ENCODE measurements around the gene ARHGAP15. TPM values are rescaled to one million over a fixed set of nuclear protein-coding genes. Genes with fewer than 3 reads are reported as not detected.
A peak's percentile ranks its signal among the peaks of the same experiment; 100 is the strongest.

ARHGAP15 gene
- total and polyA plus RNA-seq, 3 experiments from 2014 or later = 41.3 to 328 (median 41.4) TPM

DNA sequence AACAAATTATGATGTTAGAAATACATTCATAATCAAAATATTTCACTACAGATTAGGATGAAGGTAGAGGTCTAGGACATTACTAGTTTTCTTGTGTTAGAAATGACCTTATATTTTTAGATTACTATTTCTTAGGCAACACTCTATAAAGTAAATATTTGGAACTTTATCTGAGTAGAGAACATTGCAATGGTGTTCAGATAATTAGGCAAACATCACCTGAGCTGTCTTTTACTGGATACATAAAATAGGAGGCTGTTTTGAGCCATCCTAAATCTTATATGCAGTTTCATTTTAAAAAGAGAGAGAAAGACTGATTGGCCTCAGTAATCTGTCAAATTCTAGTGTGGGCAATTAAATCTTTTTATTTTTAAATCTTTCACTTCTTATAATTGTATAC lies 304.6 kb downstream of the ARHGAP15 start:
- peaks cover 53 to 62% (median 59%) of the 10 kb centered on the region in 3 donors for H3K4me1 Mint-ChIP-seq
- H3K4me1 ChIP-seq (ENCODE audit: insufficient read depth, low read length) = no peaks in the 10 kb centered on the region
- H3K27ac ChIP-seq (ENCODE audit: low read depth, low read length) = no peak overlapping the region
- no peak overlapping the region for H3K4me3 Mint-ChIP-seq
- H3K27me3 Mint-ChIP-seq = no peaks in the 10 kb centered on the region
- no peaks in the 10 kb centered on the region for H3K27me3 ChIP-seq (ENCODE audit: insufficient read depth, low read length, poor library complexity, severe bottlenecking)
- H3K4me3 ChIP-seq (ENCODE audit: low read length) = no peak overlapping the region
- H3K27ac Mint-ChIP-seq = peak overlapping the region in 1 of 8 donors; percentile 31
- ChIA-PET POLR2A (no interaction called here), CTCF (no interaction called here)
- H3K9me3 ChIP-seq (ENCODE audit: low read length) = no peaks in the 10 kb centered on the region
- peaks cover 11% of the 10 kb centered on the region for H3K36me3 ChIP-seq (ENCODE audit: insufficient read depth, low read length)
- peaks cover 4 to 34% (median 4%) of the 10 kb centered on the region in 3 donors for H3K36me3 Mint-ChIP-seq
- no peak for DNase-seq
- H3K9me3 Mint-ChIP-seq = no peaks in the 10 kb centered on the region

DNA sequence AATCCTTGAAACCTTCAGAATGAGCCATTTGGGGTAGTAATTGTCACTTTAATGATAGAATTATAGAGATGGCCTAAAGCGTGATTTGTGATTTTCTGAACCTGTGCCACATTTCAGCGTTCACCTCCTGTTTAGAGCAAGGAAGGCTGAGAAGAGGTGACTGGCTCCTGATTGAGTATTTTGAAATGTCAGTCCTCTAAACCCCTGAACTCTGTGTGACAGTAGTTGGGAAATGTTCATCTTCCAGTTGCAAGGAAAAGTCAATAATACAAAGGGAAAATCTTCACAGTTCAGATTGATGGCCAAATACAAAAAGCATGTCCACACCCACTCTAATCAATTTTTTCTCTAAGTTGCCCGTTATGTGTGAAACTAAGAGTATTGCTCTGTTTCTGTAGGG lies 305.2 kb downstream of the ARHGAP15 start:
- no peaks in the 10 kb centered on the region for H3K9me3 ChIP-seq (ENCODE audit: low read length)
- H3K4me1 ChIP-seq (ENCODE audit: insufficient read depth, low read length) = no peaks in the 10 kb centered on the region
- H3K27me3 ChIP-seq (ENCODE audit: insufficient read depth, low read length, poor library complexity, severe bottlenecking) = no peaks in the 10 kb centered on the region
- CTCF ChIA-PET = no interaction called here
- Mint-ChIP-seq H3K27me3 (no peaks in the 10 kb centered on the region), H3K36me3 (peaks cover 4 to 37% (median 4%) of the 10 kb centered on the region in 3 donors), H3K9me3 (no peaks in the 10 kb centered on the region), H3K4me1 (peaks cover 47 to 56% (median 53%) of the 10 kb centered on the region in 3 donors), H3K27ac (peak overlapping the region in 4 of 8 donors; percentile 6 to 38 (median 22)), H3K4me3 (no peak overlapping the region)
- peaks cover 11% of the 10 kb centered on the region for H3K36me3 ChIP-seq (ENCODE audit: insufficient read depth, low read length)
- H3K27ac ChIP-seq (ENCODE audit: low read depth, low read length) = no peak overlapping the region
- no peak overlapping the region for H3K4me3 ChIP-seq (ENCODE audit: low read length)
- POLR2A ChIA-PET = no interaction called here
- DNase-seq = no peak

DNA sequence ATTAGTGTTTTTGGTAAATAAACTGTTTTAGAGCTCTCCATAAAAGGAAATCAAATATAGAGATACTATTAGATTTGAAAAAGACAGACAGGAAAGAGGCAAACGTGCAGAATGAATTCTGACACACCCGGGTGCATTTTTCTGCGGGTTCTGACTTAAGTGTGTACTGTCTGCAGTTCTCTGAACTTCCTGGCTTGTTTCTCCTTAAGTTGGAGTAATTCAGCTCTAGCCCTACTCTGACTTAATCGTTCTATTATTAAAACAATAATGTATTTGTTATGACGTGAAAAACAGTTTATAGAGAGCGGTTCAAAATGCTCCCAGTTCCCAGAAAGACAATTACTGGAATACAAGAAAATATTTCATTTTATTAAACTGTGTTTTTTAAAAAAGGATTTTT lies 305.9 kb downstream of the ARHGAP15 start:
- Histone ChIP-seq H3K4me3 (ENCODE audit: low read length) (no peak overlapping the region), H3K27ac (ENCODE audit: low read depth, low read length) (no peak overlapping the region), H3K4me1 (ENCODE audit: insufficient read depth, low read length) (no peaks in the 10 kb centered on the region), H3K36me3 (ENCODE audit: insufficient read depth, low read length) (peaks cover 11% of the 10 kb centered on the region), H3K9me3 (ENCODE audit: low read length) (no peaks in the 10 kb centered on the region), H3K27me3 (ENCODE audit: insufficient read depth, low read length, poor library complexity, severe bottlenecking) (no peaks in the 10 kb centered on the region)
- Mint-ChIP-seq H3K4me3 (no peak overlapping the region), H3K27me3 (no peaks in the 10 kb centered on the region), H3K9me3 (no peaks in the 10 kb centered on the region), H3K4me1 (peaks cover 40 to 54% (median 49%) of the 10 kb centered on the region in 3 donors), H3K27ac (peak overlapping the region in 1 of 8 donors; percentile 29), H3K36me3 (peaks cover 4 to 41% (median 8%) of the 10 kb centered on the region in 3 donors)
- ChIA-PET POLR2A (no interaction called here), CTCF (no interaction called here)
- no peak for DNase-seq

DNA sequence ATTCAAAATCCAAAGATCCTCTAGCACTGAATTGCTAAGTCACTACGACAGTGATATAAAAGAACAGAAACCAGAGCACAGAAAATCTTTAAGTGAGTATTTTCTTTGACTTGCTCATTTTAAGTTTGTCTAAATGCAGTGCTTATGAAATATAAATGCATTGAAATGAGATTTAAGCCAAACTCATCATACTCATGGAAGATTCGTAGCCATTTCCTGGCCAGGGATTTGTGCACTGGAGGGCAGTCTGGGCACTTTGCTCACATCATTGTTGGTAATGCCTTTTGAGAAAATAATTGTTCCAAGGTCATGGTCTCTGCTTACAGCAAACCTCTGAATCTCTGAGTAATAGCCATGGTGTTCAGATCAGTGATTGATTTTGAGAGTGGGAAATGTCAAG lies 307.7 kb downstream of the ARHGAP15 start:
- Mint-ChIP-seq H3K4me3 (no peak overlapping the region), H3K36me3 (peaks cover 4 to 56% (median 13%) of the 10 kb centered on the region in 3 donors), H3K4me1 (peaks cover 34 to 45% (median 42%) of the 10 kb centered on the region in 3 donors), H3K27ac (no peak overlapping the region), H3K27me3 (peaks cover 0 to 2% of the 10 kb centered on the region in 2 donors), H3K9me3 (no peaks in the 10 kb centered on the region)
- no peaks in the 10 kb centered on the region for H3K27me3 ChIP-seq (ENCODE audit: insufficient read depth, low read length, poor library complexity, severe bottlenecking)
- no peak overlapping the region for H3K27ac ChIP-seq (ENCODE audit: low read depth, low read length)
- H3K9me3 ChIP-seq (ENCODE audit: low read length) = no peaks in the 10 kb centered on the region
- H3K4me3 ChIP-seq (ENCODE audit: low read length) = no peak overlapping the region
- no peak for DNase-seq
- H3K4me1 ChIP-seq (ENCODE audit: insufficient read depth, low read length) = no peaks in the 10 kb centered on the region
- POLR2A ChIA-PET = no interaction called here
- H3K36me3 ChIP-seq (ENCODE audit: insufficient read depth, low read length) = peaks cover 11% of the 10 kb centered on the region
- CTCF ChIA-PET = no interaction called here

DNA sequence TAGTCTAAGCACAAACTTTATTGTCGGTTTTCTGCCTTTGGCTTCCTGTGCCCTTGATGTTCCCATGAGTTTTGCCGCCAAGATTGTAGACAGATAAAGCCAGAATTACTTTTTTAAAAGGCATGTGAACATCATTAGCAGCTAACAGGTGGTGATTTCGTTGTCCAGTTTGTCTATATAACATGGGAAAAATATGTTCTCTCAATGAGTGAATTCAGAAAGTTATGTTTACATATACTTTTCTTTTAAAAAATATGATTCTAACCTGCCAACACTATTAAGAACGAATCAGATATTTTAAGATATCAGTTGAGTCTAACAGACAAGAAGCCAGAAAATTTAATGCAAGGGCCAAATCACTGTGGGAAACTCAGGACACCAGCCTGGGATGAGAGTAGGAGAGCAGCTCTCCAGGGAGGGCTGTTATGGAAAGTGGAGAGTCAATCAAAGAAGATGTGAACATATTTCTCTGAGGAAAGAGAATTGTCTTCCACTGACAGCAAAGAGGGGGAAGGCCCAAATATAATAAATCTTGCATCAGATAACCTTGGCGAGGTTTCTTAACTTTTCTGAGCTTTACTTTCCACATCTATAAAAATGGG lies 311.3 kb downstream of the ARHGAP15 start:
- Mint-ChIP-seq H3K4me1 (peaks cover 17 to 34% (median 30%) of the 10 kb centered on the region in 3 donors), H3K9me3 (no peaks in the 10 kb centered on the region), H3K36me3 (peaks cover 4 to 73% (median 17%) of the 10 kb centered on the region in 3 donors), H3K4me3 (no peak overlapping the region), H3K27ac (peak overlapping the region in 5 of 8 donors; percentile 13 to 70 (median 45)), H3K27me3 (peaks cover 0 to 2% of the 10 kb centered on the region in 2 donors)
- H3K9me3 ChIP-seq (ENCODE audit: low read length) = no peaks in the 10 kb centered on the region
- H3K4me3 ChIP-seq (ENCODE audit: low read length) = no peak overlapping the region
- H3K4me1 ChIP-seq (ENCODE audit: insufficient read depth, low read length) = no peaks in the 10 kb centered on the region
- no peak overlapping the region for H3K27ac ChIP-seq (ENCODE audit: low read depth, low read length)
- peaks cover 11% of the 10 kb centered on the region for H3K36me3 ChIP-seq (ENCODE audit: insufficient read depth, low read length)
- no peak for DNase-seq
- no peaks in the 10 kb centered on the region for H3K27me3 ChIP-seq (ENCODE audit: insufficient read depth, low read length, poor library complexity, severe bottlenecking)
- CTCF ChIA-PET = no interaction called here
- POLR2A ChIA-PET = no interaction called here

DNA sequence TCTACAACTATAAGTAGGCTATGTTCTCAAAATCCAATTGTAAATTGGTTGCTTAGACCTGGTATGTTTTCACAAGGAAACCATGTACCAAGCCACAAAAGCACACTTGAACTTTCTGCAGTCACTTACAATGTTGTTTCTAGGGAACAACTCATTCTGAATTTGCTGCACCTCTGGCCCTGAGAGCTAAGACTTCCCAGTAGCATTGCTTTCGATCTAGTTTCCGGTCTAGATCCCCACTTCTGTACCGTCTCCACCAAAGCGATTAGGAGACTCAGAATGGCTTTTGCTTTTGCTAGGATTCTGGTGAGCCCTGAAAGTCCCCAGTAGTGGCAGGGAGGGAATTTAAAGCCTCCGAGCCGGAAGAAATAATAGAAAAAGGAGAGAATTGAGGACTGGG lies 313.0 kb downstream of the ARHGAP15 start:
- H3K9me3 ChIP-seq (ENCODE audit: low read length) = no peaks in the 10 kb centered on the region
- POLR2A ChIA-PET = no interaction called here
- no peak overlapping the region for H3K4me3 ChIP-seq (ENCODE audit: low read length)
- H3K36me3 ChIP-seq (ENCODE audit: insufficient read depth, low read length) = peaks cover 7% of the 10 kb centered on the region
- Mint-ChIP-seq H3K4me3 (no peak overlapping the region), H3K4me1 (peaks cover 17 to 35% (median 30%) of the 10 kb centered on the region in 3 donors), H3K36me3 (peaks cover 4 to 63% (median 20%) of the 10 kb centered on the region in 3 donors), H3K27me3 (peaks cover 0 to 2% of the 10 kb centered on the region in 2 donors), H3K27ac (peak overlapping the region in 2 of 8 donors; percentile 21 to 59), H3K9me3 (no peaks in the 10 kb centered on the region)
- no peaks in the 10 kb centered on the region for H3K27me3 ChIP-seq (ENCODE audit: insufficient read depth, low read length, poor library complexity, severe bottlenecking)
- no peaks in the 10 kb centered on the region for H3K4me1 ChIP-seq (ENCODE audit: insufficient read depth, low read length)
- DNase-seq = no peak
- no peak overlapping the region for H3K27ac ChIP-seq (ENCODE audit: low read depth, low read length)
- CTCF ChIA-PET = interaction anchor here (1.5 kb wide), 1 partner anchor 10 kb away, joined by 3 read pairs; no protein-coding TSS in a partner anchor

DNA sequence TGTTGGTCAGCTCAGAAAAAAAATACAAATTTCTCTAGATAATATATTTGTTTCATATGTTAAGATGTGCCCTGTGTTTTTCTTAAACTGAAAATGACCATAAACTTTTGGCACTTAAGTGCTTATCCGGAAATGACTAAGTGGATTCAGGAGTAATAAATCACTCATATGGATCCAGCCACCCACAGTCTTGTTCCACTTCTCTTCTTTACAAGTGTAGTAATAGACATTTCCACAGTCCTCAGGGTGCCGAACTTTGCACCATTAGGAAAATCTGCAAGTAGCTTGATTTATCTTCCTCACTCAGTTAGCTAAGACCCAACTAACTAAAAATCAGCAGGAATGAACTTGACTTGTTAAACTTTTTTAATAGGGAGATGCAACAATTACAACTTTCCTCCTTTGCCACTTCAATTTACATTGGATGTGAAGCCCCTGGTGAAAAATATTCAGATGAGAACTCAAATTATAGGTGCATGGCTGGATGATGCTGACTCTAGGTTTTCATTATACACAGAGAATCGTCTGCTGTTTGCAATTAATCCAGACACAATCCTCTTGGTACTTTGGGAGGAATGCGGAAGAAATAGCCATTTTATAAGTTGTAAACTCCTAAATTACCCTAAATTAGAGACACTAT lies 322.5 kb downstream of the ARHGAP15 start:
- Histone ChIP-seq H3K4me1 (ENCODE audit: insufficient read depth, low read length) (peaks cover 12% of the 10 kb centered on the region), H3K9me3 (ENCODE audit: low read length) (no peaks in the 10 kb centered on the region), H3K27ac (ENCODE audit: low read depth, low read length) (no peak overlapping the region), H3K27me3 (ENCODE audit: insufficient read depth, low read length, poor library complexity, severe bottlenecking) (no peaks in the 10 kb centered on the region), H3K4me3 (ENCODE audit: low read length) (no peak overlapping the region), H3K36me3 (ENCODE audit: insufficient read depth, low read length) (no peaks in the 10 kb centered on the region)
- ChIA-PET POLR2A (no interaction called here), CTCF (interaction anchor here (1.2 kb wide), 1 partner anchor 10 kb away, joined by 3 read pairs; no protein-coding TSS in a partner anchor)
- Mint-ChIP-seq H3K27ac (peak overlapping the region in 5 of 8 donors; percentile 9 to 44 (median 35)), H3K36me3 (peaks cover 6 to 18% (median 7%) of the 10 kb centered on the region in 3 donors), H3K27me3 (no peaks in the 10 kb centered on the region), H3K4me1 (peaks cover 70 to 80% (median 74%) of the 10 kb centered on the region in 3 donors), H3K4me3 (peak overlapping the region in 2 of 7 donors; percentile 11 to 42), H3K9me3 (no peaks in the 10 kb centered on the region)
- DNase-seq = no peak

DNA sequence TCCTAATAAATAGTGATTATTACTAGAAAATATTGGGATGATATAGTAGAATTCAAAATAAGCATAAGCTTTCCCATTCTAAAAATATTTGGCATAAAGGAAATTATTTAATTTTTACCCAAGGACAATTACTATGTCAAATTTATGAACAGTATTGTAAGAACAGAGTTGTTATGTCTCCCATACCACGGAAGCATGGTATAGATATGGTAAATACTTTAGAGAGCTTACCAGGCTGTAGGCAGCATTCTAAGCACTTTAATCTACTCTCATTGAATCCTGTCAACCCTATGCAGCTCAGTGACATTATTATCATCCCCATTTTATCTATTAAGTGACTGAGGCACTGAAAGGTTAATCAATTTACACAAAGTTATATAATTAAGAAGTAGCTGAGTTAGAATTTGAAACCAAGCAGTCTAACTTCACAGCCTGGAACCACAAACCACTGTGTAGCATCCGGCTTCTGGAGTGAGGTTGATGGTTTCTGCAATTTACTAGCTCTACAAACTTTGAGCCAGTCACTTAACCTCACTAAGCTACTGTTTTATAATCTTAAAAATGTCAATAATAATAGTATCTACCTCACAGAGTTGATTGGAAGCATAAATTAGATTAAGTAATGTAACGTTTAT lies 323.7 kb downstream of the ARHGAP15 start:
- Histone ChIP-seq H3K27ac (ENCODE audit: low read depth, low read length) (no peak overlapping the region), H3K4me1 (ENCODE audit: insufficient read depth, low read length) (peaks cover 12% of the 10 kb centered on the region), H3K9me3 (ENCODE audit: low read length) (no peaks in the 10 kb centered on the region), H3K36me3 (ENCODE audit: insufficient read depth, low read length) (no peaks in the 10 kb centered on the region), H3K4me3 (ENCODE audit: low read length) (no peak overlapping the region), H3K27me3 (ENCODE audit: insufficient read depth, low read length, poor library complexity, severe bottlenecking) (no peaks in the 10 kb centered on the region)
- Mint-ChIP-seq H3K4me1 (peaks cover 66 to 75% (median 69%) of the 10 kb centered on the region in 3 donors), H3K4me3 (peak overlapping the region in 5 of 7 donors; percentile 29 to 64 (median 44)), H3K36me3 (peaks cover 4 to 16% (median 7%) of the 10 kb centered on the region in 3 donors), H3K27ac (peak overlapping the region in 5 of 8 donors; percentile 5 to 51 (median 18)), H3K9me3 (no peaks in the 10 kb centered on the region), H3K27me3 (no peaks in the 10 kb centered on the region)
- CTCF ChIA-PET = interaction anchor here (0.7 to 0.8 kb wide), 2 partner anchors 21 to 186 kb away, joined by 3 read pairs; no protein-coding TSS in a partner anchor
- POLR2A ChIA-PET = interaction anchor here (0.6 to 1.0 kb wide), 2 partner anchors 124 to 248 kb away, joined by 3 read pairs; no protein-coding TSS in a partner anchor
- peak; percentile 24 to 72 (median 39) for DNase-seq

Data from CD8-positive, alpha-beta memory T cell (primary cell).